NOMO-1 treated with dmso at 0.1 percent for 144 hours (cell line): Measurements from ENCODE around the gene TMPRSS5.
"Not testable (repeated sequence)": the region's sequence is repeated elsewhere in the genome, so short reads cannot be mapped to it uniquely, and the experiment has no call there.

Experiments used
- DNase-seq: peaks from one replicate; lab custom pipeline; 2025; ENCODE audit not compliant: unreplicated experiment; lab: John Stamatoyannopoulos, UW

TMPRSS5 gene

DNA sequence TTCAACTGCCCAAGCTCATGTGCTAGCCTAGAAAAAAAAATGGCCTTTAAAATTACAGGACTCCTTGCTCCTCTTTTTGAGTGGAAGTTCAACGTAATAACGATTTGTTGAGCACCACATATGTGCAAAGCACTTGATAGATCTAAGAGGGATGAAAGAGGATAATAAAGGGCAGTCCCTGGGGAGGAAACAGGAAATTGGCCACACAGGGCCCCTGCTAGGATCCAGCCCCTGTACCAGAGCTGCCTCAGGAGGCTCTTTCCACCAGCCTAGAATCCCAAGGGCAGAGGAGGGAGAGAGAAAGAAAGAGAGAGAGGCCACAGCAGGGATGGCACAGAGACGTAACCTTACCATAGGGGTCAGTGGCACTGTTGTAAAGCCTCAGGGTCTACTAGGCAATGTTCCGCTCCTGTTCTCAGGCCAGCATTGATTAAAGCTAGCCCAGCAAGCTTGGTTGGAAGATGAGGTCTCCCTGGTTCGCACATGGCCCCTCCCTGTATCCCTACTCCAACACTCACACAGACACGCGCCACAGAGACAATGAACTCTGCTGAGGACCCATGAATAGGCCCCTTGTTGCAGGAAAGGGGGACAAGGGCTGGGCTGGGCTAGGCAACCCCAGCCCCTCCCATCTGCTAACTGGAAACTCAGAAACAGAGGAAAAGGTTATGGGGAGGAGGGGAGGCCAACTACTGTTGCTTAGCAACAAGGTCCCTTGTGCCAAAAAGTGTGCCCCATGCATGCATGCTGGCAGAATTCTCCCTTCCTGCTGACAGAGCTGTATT, at the start of gene TMPRSS5:
TMPRSS5 (minus strand) TSS at position 438 of the 785 bp plus-strand sequence; CDS start at position 354, 84 bp downstream.
- DNase-seq, result no peak

- no peak for DNase-seq
These were observed 46.8 kb upstream of the TMPRSS5 start for GRCh38 chr11:113752932-113753331.

- no peak for DNase-seq
These were observed 30.2 kb upstream of the TMPRSS5 start for GRCh38 chr11:113736323-113736722.

DNA sequence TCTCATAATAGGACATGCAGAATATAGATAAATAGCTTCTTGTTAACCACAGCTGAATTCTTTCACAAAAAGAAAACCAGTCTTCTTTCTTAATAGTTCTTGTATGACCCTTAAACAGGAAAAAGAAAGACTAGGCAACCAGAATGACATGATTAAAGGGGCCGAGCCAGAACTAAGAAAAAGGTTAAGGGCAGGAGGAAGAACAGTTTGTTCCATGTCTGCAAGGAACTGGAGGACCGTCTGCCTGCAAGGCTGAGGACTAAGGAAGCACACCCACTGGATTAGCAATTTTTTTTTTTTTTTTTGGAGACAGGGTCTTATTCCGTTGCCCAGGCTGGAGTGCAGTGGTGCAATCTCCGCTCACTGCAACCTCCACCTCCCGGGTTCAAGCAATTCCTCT, 26.0 kb upstream of the TMPRSS5 start:
- no peak for DNase-seq

DNA sequence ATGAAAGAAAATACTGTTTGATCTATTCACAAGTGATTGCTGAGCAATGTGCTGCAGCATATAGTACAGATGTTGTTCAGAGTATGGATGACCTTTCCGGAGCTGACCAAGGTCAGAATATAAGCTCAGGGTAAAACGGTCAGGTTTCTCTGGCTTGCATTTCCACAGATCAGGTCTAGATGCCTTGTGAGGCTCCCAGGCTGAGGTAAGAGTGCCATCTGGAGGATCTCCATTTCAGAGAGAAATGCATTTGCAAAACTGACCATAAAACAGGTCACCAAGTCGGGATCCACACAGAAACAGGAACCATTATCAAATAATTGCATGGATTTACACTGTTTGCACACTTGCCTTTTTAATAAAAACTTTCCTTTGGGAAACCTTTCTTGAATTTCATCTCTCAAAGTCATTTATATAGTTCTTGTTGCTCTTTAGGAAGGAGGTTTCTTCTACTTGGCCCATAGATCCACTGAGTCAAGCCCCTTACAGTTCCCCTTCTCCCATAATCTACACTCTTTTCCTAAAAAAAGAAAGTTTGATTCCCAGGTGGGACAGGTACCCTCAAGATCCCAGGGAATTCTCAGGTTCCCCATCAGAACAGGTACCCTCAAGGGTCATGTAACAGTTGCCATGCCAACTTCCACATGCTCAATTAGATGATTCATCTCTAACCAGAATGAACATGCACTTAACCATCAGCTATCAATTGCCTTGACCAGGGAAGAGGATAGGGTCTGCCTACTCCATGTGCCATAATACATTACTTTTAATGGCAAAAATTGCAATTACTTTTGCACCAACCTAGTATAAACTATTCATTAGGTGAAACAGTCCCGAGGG, 25.0 kb upstream of the TMPRSS5 start:
- no peak for DNase-seq

DNA sequence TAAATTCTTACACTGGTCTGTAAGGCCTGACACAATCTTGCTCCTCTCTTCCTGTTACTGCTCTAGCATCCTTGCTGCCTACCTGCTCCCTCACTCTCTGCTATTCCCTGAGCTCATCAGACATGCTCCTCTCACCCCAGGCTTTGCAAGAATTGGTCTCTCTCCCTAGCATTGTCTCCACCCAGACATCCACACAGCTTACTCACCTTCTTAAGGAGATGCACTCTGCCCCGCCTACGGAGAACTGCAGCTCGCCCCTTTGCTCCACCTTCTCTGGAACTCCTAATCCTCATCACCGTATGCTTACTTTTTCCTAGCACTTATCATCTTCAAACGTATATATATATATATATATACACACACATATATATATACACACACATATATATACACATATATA, 23.3 kb upstream of the TMPRSS5 start:
- no peak for DNase-seq

DNA sequence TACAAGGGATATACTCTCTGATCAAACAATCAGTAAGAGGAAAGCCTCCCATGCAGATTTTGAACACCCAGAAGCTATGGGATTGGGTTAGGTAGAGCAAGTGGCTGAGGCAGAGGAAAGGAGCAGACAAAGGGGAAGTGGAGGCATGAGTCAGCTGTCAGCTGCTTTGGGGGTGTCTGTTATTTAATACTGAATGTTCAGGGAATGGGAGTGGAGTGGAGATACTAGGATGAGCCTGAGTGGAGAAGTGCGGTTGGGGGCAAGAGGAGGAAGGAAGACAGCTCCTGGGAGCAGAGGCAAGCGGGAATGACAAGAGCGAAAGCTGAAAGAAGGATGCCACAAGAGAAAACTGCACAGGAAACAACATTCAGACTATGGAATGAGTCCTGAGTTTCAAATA, 22.7 kb upstream of the TMPRSS5 start:
- peak; percentile 29 for DNase-seq

DNA sequence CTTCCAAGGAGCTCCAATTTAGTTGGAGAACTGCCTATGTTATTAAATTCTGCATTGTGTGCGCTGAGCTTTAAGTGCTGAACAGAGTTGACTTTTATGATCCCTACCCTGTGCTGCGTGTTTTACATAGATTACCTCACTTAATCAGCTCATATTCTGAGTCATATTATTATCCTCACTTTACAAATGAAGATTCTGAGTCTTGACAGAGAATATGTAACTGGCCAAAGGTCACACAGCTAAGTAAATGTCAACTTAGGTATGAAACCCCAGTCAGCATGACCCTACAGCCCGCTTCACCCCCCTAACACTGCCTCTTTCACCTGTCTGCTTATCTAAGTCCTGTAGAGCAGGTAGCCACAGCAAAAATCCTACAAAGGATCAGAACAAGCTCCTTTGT, 19.8 kb upstream of the TMPRSS5 start:
- DNase-seq, result no peak

- DNase-seq, result no peak
These were observed 19.3 kb upstream of the TMPRSS5 start for GRCh38 chr11:113725407-113725806.

GRCh38 chr11:113724778-113725177, 18.7 kb upstream of the TMPRSS5 start:
- no peak for DNase-seq

DNA sequence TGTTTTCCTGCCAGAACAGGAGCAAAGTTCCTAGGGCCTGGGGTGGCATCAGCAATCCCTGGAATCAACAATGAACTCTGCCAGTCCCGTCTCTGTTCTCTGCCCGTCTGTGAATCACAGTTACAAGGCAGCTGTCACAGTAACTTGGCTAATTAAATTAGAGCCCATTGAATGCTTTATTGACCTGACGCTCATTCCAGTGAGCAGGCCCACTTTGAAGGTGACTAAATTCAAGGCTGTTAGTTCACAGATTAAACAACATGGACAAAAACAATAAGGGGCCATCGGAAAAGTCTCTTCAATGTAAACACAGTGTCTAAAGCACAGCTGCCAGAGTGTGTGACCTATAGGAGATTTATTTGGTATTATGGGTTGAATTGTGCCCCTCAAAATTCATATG, 17.7 kb upstream of the TMPRSS5 start:
- no peak for DNase-seq

DNA sequence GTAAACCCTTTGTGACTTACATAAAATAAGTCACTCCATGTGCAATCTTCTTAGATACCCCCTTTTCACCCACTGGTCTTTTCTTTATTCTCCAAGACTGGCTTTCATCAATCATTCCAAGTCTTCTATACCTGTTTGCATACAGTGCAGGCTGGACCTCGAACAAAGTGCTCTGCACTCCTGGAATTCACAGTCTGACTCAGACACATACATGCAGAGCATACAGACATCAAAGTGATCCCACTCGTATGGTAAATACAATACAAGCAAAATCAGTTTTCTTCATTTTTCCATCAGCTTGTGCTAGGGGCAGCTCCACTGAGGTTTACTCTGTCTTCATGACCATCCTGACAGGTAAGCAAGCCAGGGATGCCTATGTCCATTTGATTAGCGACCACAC, 16.8 kb upstream of the TMPRSS5 start:
- no peak for DNase-seq

DNA sequence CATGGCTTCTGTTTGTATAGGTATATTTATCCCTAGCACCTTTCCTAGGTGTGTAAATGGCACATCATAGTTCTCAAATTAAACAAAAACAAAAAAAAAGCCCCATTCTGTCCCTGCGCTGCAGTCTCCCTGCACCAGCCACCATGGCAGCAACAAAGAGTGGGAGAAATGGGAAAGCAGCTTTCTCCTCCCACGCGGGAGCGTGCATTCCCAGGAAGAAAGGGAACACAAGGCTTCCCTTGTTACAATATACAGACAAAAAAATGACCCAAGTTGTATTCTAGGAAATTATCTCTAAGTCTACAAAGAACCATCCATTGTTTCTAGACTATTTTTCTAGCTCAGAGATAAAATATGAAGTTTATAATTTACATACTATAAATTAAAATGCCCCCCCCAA, 16.1 kb upstream of the TMPRSS5 start:
- DNase-seq, result no peak

- DNase-seq, result no peak
These were observed 15.5 kb upstream of the TMPRSS5 start for GRCh38 chr11:113721462-113722066.

DNA sequence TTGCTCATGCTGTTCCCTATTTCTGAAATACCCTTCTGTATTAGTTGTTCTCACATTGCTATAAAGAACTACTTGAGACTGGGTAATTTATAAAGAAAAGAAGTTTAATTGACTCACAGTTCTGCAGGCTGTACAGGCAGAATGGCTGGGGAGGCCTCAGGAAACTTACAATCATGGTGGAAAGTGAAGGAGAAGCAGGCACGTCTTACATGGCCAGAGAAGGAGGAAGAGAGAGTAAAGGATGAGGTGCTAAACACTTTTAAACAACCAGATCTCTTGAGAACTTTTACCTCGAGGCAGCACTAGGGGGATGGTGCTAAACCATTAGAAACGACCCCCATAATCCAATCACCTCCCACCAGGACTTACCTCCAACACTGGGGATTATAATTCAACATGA, 14.4 kb upstream of the TMPRSS5 start:
- not testable (repeated sequence) for DNase-seq

DNA sequence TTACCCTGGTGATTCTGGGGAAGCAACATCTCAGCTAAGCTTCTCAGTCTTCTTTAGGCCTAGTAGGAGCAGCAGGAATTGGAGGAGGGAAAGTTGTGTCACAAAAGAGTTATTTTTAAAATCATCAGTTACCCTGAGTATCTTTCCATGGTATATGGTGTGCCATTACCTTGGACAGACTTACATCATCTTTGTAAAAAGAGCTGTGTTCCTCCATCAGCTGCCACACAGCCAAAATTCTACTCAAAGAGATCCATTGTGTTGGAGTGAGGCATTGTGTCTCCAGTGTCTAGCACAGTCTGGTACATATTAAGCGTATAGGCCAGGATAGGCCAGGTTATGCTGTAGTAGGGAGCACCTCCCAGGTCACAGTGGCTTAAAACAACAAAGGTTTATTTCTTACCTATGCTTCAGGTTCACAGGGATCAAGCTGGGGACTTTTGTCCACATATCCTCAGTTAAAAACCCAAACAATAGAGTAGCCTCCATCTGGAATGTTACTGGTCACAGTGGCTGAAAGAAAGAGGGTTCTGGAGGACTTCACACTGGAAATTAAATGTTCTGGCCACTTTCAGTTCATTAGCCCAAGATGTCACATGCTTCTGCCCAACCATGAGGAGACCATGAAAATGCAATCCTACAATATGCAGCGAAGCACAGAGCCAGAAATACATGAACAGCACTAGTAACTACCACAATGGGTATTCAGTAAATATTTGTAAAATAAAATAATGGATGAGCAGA, 9.9 kb upstream of the TMPRSS5 start:
- no peak for DNase-seq

GRCh38 chr11:113715273-113715672, 9.2 kb upstream of the TMPRSS5 start:
- DNase-seq, result no peak

DNA sequence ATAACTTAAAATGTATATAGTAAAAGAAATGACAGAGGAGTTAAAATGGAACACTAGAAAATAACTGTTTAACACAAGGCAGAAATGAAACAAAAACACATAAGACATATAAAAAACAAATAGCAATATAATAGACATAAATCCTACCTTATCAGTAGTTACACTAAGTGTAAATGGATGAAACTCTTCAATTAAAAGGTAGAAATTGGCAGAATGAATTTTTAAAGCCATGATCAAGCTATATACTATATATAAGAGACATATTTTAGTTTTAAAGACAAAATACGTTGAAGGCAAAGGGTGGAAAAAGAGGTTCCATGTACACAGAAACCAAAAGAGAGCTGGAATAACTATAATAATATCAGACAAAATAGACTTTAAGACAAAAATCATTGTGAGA, 4.9 kb upstream of the TMPRSS5 start:
- DNase-seq, result no peak

- not testable (repeated sequence) for DNase-seq
These were observed 2.6 kb downstream of the TMPRSS5 start for GRCh38 chr11:113703551-113703950.

DNA sequence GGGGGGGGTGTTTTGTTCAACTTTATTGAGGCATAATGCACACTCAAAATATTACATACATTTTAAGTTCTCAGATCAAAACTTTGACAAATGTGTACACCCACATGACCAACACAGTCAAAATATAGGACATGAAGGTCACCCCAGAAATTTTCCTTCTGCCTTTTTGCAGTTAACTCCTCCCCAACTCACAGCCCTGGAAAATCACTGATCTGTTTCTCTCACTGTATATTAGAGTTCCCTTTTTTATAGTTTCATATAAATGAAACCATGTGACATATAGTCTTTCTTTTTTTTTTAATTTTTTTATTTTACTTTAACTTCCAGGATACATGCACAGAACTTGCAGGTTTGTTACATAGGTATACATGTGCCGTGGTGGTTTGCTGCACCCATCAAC, 4.6 kb downstream of the TMPRSS5 start:
- DNase-seq, result no peak

- DNase-seq, result no peak
These were observed 7.6 kb downstream of the TMPRSS5 start for GRCh38 chr11:113698515-113698914.
